HG03558 (cell line): Measurements from ENCODE around the gene FBXW8.

ENCODE experiments used
- ATAC-seq: cut with Tn5 transposase; IDR thresholded peaks from one replicate; pipeline ENCODE4 v1.9.1; 2021; ENCODE audit warnings: moderate number of reproducible peaks; ENCODE audit not compliant: unreplicated experiment; ENCODE audit errors: extremely low read depth

FBXW8 gene

GRCh38 chr12:116982791-116983411 lies 72.2 kb downstream of the FBXW8 start:
- no peak for ATAC-seq

GRCh38 chr12:116984098-116984497 lies 73.3 kb downstream of the FBXW8 start:
- ATAC-seq: no peak

DNA sequence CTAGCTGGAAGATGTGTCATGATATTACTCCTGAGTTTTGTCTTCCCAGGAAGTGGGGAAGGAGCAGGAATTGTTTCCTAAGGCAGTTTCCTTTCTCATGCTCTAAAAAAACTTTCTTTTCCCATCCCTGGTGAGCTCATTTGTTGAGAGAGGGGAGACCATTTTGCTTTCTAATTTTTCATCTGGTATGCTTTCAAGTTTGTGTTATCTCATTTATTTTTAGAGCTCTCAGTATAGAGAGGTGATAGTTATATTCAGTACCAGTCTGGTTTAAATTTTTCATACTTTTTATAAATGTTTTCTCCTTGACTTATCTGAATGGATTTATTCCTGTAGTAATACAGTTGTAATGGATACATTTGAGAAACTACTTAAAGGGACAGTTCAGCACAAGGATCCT lies 79.6 kb downstream of the FBXW8 start:
- ATAC-seq: no peak

- no peak for ATAC-seq
These were observed 80.5 kb downstream of the FBXW8 start for GRCh38 chr12:116990971-116991966.

GRCh38 chr12:116996093-116996492 lies 85.3 kb downstream of the FBXW8 start:
- no peak for ATAC-seq

GRCh38 chr12:116996621-116997020 lies 85.9 kb downstream of the FBXW8 start:
- no peak for ATAC-seq

- ATAC-seq: no peak
These were observed 88.3 kb downstream of the FBXW8 start for GRCh38 chr12:116999066-116999465.

DNA sequence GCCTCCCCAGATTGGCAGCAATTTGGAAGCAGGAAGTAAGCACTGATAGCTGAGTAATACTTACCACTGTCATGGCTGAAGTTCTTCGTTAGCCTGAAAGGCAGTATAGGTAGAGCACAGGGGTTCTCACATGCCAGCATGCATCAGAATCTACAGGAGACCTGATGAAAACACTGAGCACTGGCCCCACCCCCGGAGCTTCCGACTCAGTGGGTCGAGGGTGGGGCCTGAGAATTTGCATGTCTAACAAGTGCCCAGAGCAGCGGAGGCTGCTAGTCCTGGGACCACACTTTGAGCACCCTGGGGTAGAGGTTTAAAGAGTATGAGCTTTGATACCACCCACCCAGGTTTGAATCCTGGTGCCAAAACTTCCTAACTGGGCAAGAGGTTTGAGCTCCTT lies 89.6 kb downstream of the FBXW8 start:
- ATAC-seq: no peak

DNA sequence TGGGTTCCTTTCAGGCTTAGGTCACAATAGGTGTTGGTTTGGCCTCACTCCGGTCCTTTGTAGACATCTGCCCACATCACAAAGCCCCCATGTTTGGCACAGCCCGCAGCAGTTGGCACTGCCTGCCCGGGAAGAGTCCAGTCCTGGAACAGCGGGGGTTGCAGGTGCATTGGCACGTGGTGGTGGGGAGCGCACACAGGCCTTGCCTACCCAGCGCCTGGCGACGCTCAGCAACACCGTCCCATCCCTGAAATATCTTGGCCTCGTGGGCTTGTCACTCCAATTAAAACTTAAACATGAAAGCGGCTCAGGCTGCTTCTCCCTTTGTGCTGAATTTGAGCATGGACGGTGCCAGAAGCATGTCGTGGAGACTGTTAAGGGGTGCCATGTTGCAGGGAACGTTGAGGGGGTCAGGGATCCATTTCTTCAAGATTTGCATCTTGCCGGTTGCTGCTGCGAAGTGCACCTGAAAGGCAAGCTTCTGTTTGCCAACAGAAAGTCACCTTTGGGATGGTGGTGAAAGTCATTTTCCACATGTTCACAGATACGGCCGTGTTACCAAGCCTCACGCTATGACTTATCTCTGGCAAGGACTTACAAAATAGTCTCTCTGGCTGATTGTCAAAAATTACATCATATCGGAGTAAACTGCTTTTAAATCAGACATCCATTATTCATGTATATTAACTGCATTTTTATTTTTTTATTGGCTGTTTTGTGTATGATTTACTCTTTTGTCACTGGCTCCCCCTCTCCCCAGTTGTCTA lies 91.5 kb downstream of the FBXW8 start:
- no peak for ATAC-seq

- ATAC-seq: no peak
These were observed 93.2 kb downstream of the FBXW8 start for GRCh38 chr12:117003883-117004404.

GRCh38 chr12:117005417-117006046 lies 94.8 kb downstream of the FBXW8 start:
- no peak for ATAC-seq

DNA sequence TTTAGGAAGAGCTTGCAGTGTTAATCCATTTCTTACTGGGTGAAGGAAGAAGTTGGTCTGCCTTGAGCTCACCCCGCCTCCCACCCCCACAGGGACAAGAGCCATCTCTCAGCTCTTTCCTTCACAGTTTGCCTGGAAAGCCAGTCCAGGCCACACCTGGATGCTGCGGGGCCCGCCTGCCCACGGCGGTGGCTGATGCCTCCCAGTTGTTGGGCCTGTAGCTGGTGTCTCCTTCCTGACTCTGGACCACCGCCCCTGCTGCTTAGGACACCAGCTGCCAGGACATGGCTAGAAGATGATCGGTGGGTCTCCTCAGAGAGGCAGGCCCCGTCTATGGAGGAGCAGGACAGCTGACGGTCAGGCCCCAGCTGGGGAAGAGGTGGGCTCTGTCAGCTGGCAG lies 95.6 kb downstream of the FBXW8 start:
- ATAC-seq: no peak

DNA sequence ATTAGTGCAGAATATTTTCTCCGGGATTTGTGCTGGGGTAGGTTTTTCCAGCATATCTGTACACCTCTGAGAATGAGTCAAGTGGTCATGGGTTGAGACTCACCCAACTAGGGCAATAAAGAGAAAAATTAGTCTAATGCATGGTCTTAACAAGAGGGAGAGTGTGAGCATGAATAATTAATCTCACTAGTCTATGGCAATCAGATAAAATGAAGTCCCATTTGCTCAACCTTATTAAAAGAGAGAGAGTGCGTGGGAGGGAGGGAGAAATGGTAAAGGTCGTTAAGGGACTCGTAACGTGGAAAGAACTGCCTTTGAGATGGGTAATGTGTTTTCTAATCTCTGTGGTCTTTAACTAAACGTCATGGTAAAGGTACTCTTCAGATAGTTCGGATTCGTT lies 96.8 kb downstream of the FBXW8 start:
- no peak for ATAC-seq

GRCh38 chr12:117009759-117010158 lies 99.0 kb downstream of the FBXW8 start:
- no peak for ATAC-seq

- no peak for ATAC-seq
These were observed 100.1 kb downstream of the FBXW8 start for GRCh38 chr12:117010693-117011451.

GRCh38 chr12:117011988-117012805 lies 101.4 kb downstream of the FBXW8 start:
- no peak for ATAC-seq

GRCh38 chr12:117013726-117014125 lies 103.0 kb downstream of the FBXW8 start:
- no peak for ATAC-seq

- ATAC-seq: no peak
These were observed 103.7 kb downstream of the FBXW8 start for GRCh38 chr12:117014342-117014887.
